ENCODE measurements around the gene SAMD4B. TPM values are rescaled to one million over a fixed set of nuclear protein-coding genes. Genes with fewer than 3 reads are reported as not detected.

SAMD4B gene
- total RNA-seq, 1 donor = 85.0 TPM

- Histone ChIP-seq H2AFZ (ENCODE audit: low read length) (no peak overlapping the region), H3K36me3 (ENCODE audit: insufficient read depth, low read length) (peaks cover 30% of the 10 kb centered on the region), H3K9me3 (ENCODE audit: low read depth, low read length) (no peaks in the 10 kb centered on the region), H3K4me2 (ENCODE audit: insufficient read depth, low read length) (no peak overlapping the region), H3K27me3 (ENCODE audit: insufficient read depth, low read length) (no peaks in the 10 kb centered on the region), H3K4me3 (ENCODE audit: insufficient read depth, low read length) (no peak overlapping the region), H3K4me1 (ENCODE audit: insufficient read depth, low read length) (peaks cover 42% of the 10 kb centered on the region), H3K27ac (ENCODE audit: low read depth, low read length) (peak overlapping the region; percentile 96), H3K79me2 (ENCODE audit: insufficient read depth, low read length) (peaks cover 29% of the 10 kb centered on the region), H4K20me1 (ENCODE audit: insufficient read depth, low read length) (peaks cover 20% of the 10 kb centered on the region)
- peak; percentile 31 for DNase-seq (ENCODE audit: insufficient read length, low spot score, missing footprints)
- TF ChIP-seq CTCF (IDR thresholded peaks at IDR 0.05; ENCODE audit: extremely low read depth, low read depth, low read length) = no peak
These were observed 90.4 kb downstream of the SAMD4B start for GRCh38 chr19:39432677-39433025.

- Histone ChIP-seq H4K20me1 (ENCODE audit: insufficient read depth, low read length) (peaks cover 20% of the 10 kb centered on the region), H3K27me3 (ENCODE audit: insufficient read depth, low read length) (no peaks in the 10 kb centered on the region), H3K36me3 (ENCODE audit: insufficient read depth, low read length) (peaks cover 30% of the 10 kb centered on the region), H3K27ac (ENCODE audit: low read depth, low read length) (peak overlapping the region; percentile 96), H3K4me1 (ENCODE audit: insufficient read depth, low read length) (peaks cover 34% of the 10 kb centered on the region), H3K4me2 (ENCODE audit: insufficient read depth, low read length) (peak overlapping the region; percentile 88), H2AFZ (ENCODE audit: low read length) (no peak overlapping the region), H3K9me3 (ENCODE audit: low read depth, low read length) (no peaks in the 10 kb centered on the region), H3K79me2 (ENCODE audit: insufficient read depth, low read length) (peaks cover 29% of the 10 kb centered on the region), H3K4me3 (ENCODE audit: insufficient read depth, low read length) (no peak overlapping the region)
- peak; percentile 26 for DNase-seq (ENCODE audit: insufficient read length, low spot score, missing footprints)
- no peak for TF ChIP-seq CTCF (IDR thresholded peaks at IDR 0.05; ENCODE audit: extremely low read depth, low read depth, low read length)
These were observed 91.4 kb downstream of the SAMD4B start for GRCh38 chr19:39433480-39434079.

- Histone ChIP-seq H3K4me3 (ENCODE audit: insufficient read depth, low read length) (peak overlapping the region; percentile 93), H2AFZ (ENCODE audit: low read length) (no peak overlapping the region), H3K27ac (ENCODE audit: low read depth, low read length) (peak overlapping the region; percentile 96), H3K9me3 (ENCODE audit: low read depth, low read length) (no peaks in the 10 kb centered on the region), H3K36me3 (ENCODE audit: insufficient read depth, low read length) (peaks cover 30% of the 10 kb centered on the region), H3K27me3 (ENCODE audit: insufficient read depth, low read length) (no peaks in the 10 kb centered on the region), H3K79me2 (ENCODE audit: insufficient read depth, low read length) (peaks cover 29% of the 10 kb centered on the region), H3K4me1 (ENCODE audit: insufficient read depth, low read length) (peaks cover 28% of the 10 kb centered on the region), H4K20me1 (ENCODE audit: insufficient read depth, low read length) (peaks cover 20% of the 10 kb centered on the region), H3K4me2 (ENCODE audit: insufficient read depth, low read length) (peak overlapping the region; percentile 88)
- no peak for TF ChIP-seq CTCF (IDR thresholded peaks at IDR 0.05; ENCODE audit: extremely low read depth, low read depth, low read length)
- peak; percentile 61 for DNase-seq (ENCODE audit: insufficient read length, low spot score, missing footprints)
These were observed 92.2 kb downstream of the SAMD4B start for GRCh38 chr19:39434123-39435076.

Small RNA genes lying within 50 kb of the gene (small RNA-seq; reads per million reads assigned to genes)
- gene AC011445.2 (0.45 reads per million), gene MIR4530 (not detected), gene RN7SL566P (not detected)

Other genes starting within 250 kb of the SAMD4B start
- 6.8 and 9.4 TPM in 2 replicates for gene PAK4, start 216.6 kb upstream of the SAMD4B start, total RNA-seq
- not detected in 2 replicates for gene NCCRP1, start 145.5 kb upstream of the SAMD4B start, total RNA-seq
- gene SYCN, start 138.2 kb upstream of the SAMD4B start, total RNA-seq = not detected in 2 replicates
- not detected in 2 replicates for gene IFNL3, start 97.4 kb upstream of the SAMD4B start, total RNA-seq
- gene IFNL4, start 93.6 kb upstream of the SAMD4B start, total RNA-seq = not detected in 2 replicates
- gene IFNL2, start 74.0 kb upstream of the SAMD4B start, total RNA-seq = not detected in 2 replicates
- not detected in 2 replicates for gene IFNL1, start 46.0 kb upstream of the SAMD4B start, total RNA-seq
- gene LRFN1, start 21.6 kb upstream of the SAMD4B start, total RNA-seq = under 0.01 and 0.36 TPM in 2 replicates
- 0.36 and 2.7 TPM in 2 replicates for gene GMFG, start 6.4 kb upstream of the SAMD4B start, total RNA-seq
- gene PAF1, start 48.7 kb downstream of the SAMD4B start, total RNA-seq = 29.3 and 29.8 TPM in 2 replicates
- 19.9 and 23.0 TPM in 2 replicates for gene MED29, start 49.0 kb downstream of the SAMD4B start, total RNA-seq
- gene ZFP36, start 64.4 kb downstream of the SAMD4B start, total RNA-seq = 6.2 and 6.5 TPM in 2 replicates
- 21.4 and 21.5 TPM in 2 replicates for gene PLEKHG2, start 70.2 kb downstream of the SAMD4B start, total RNA-seq
- 44.9 and 56.0 TPM in 2 replicates for gene RPS16, start 93.5 kb downstream of the SAMD4B start, total RNA-seq
- gene SUPT5H, start 103.2 kb downstream of the SAMD4B start, total RNA-seq = 71.9 and 91.2 TPM in 2 replicates
- 29.8 and 36.9 TPM in 2 replicates for gene TIMM50, start 138.4 kb downstream of the SAMD4B start, total RNA-seq
- under 0.01 TPM in 1 of 2 replicates, not detected in the other for gene DLL3, start 156.5 kb downstream of the SAMD4B start, total RNA-seq
- not detected in 2 replicates for gene SELENOV, start 172.7 kb downstream of the SAMD4B start, total RNA-seq
- 4.7 and 5.1 TPM in 2 replicates for gene EID2B, start 190.4 kb downstream of the SAMD4B start, total RNA-seq
- 8.3 TPM in 2 replicates for gene EID2, start 197.7 kb downstream of the SAMD4B start, total RNA-seq

Measured in osteoblast (primary cell).